Liver (tissue), 3 donors: ENCODE measurements around the gene INTS4.

ENCODE experiments used
- ATF3 ChIP-seq: IDR thresholded peaks from 2 replicates; pipeline ENCODE4 v1.6.1; 2016; ENCODE audit warnings: antibody characterized with exemption
- CTCF ChIP-seq: fragments of 150-350 bp; IDR thresholded peaks from 2 replicates; pipeline ENCODE4 v1.5.1; 2017; ENCODE audit warnings: improper control_type of control experiment, low read depth, low read length; ENCODE audit not compliant: missing input control
- EGR1 ChIP-seq, 2 donors: IDR thresholded peaks; 2 replicates each; pipeline ENCODE4 v1.6.1; 2016 to 2018; ENCODE audit warnings: antibody characterized with exemption in 2 of 2, low read depth in 2 of 2
- HNF4G ChIP-seq: IDR thresholded peaks from 2 replicates; pipeline ENCODE4 v1.6.1; 2016; ENCODE audit warnings: antibody characterized with exemption
- JUND ChIP-seq, 2 donors: IDR thresholded peaks; 2 replicates each; pipeline ENCODE4 v1.6.1; 2016; ENCODE audit warnings: antibody characterized with exemption in 2 of 2
- RAD21 ChIP-seq, 2 donors: IDR thresholded peaks; 2 replicates each; pipeline ENCODE4 v1.6.1; 2016; ENCODE audit warnings: antibody characterized with exemption in 2 of 2, mild to moderate bottlenecking in 2 of 2
- RXRA ChIP-seq, 2 donors: IDR thresholded peaks; 2 replicates each; pipeline ENCODE4 v1.6.1; 2017 to 2018; ENCODE audit warnings: antibody characterized with exemption in 2 of 2, mild to moderate bottlenecking in 1 of 2
- SP1 ChIP-seq: IDR thresholded peaks from 2 replicates; pipeline ENCODE4 v1.6.1; 2018; ENCODE audit warnings: antibody characterized with exemption, mild to moderate bottlenecking
- TAF1 ChIP-seq: conservative IDR thresholded peaks from 2 replicates; pipeline ENCODE4 v1.6.1; 2016; ENCODE audit warnings: antibody characterized with exemption, mild to moderate bottlenecking
- ZBTB33 ChIP-seq: IDR thresholded peaks from 2 replicates; pipeline ENCODE4 v1.6.1; 2016; ENCODE audit warnings: antibody characterized with exemption
- TF ChIP-seq, protein P1 (sequence below): IDR thresholded peaks from 2 replicates; pipeline ENCODE4 v1.6.1; 2016; ENCODE audit warnings: antibody characterized with exemption, mild to moderate bottlenecking
- TF ChIP-seq, protein P2 (sequence below): IDR thresholded peaks from 2 replicates; pipeline ENCODE4 v1.6.1; 2016; ENCODE audit warnings: antibody characterized with exemption
- donor health status: healthy.
- donor health status: healthy.

DNA sequence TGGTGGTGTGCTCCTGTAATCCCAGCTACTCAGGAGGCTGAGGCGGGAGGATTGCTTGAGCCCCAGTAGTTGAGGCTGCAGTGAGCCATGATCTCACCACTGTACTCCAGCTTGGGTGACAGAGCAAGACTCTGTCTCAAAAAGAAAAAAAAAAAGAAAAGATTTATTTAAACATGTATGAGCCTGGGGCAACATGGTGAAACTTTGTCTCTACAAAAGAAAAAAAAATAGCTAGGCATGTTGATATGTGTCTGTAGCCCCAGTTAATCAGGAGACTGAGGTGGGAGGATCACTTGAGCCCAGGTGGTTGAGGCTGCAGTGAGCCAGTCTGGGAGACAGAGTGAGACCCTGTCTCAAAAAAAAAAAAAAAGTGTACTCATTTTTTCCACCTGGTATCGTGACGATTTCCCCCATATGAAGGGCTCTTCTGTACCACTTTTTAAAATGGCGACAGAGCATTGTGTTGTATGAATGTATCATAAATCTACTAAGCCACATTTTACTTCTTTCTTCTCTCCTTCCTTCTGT is 45.0 kb upstream of the INTS4 start:
- TF ChIP-seq CTCF: no peak
- TF ChIP-seq SP1: no peak
- no peak for TF ChIP-seq TAF1
- TF ChIP-seq ATF3: no peak
- TF ChIP-seq RAD21 (IDR thresholded peaks at IDR 0.05): no peak
- TF ChIP-seq, protein P1, sequence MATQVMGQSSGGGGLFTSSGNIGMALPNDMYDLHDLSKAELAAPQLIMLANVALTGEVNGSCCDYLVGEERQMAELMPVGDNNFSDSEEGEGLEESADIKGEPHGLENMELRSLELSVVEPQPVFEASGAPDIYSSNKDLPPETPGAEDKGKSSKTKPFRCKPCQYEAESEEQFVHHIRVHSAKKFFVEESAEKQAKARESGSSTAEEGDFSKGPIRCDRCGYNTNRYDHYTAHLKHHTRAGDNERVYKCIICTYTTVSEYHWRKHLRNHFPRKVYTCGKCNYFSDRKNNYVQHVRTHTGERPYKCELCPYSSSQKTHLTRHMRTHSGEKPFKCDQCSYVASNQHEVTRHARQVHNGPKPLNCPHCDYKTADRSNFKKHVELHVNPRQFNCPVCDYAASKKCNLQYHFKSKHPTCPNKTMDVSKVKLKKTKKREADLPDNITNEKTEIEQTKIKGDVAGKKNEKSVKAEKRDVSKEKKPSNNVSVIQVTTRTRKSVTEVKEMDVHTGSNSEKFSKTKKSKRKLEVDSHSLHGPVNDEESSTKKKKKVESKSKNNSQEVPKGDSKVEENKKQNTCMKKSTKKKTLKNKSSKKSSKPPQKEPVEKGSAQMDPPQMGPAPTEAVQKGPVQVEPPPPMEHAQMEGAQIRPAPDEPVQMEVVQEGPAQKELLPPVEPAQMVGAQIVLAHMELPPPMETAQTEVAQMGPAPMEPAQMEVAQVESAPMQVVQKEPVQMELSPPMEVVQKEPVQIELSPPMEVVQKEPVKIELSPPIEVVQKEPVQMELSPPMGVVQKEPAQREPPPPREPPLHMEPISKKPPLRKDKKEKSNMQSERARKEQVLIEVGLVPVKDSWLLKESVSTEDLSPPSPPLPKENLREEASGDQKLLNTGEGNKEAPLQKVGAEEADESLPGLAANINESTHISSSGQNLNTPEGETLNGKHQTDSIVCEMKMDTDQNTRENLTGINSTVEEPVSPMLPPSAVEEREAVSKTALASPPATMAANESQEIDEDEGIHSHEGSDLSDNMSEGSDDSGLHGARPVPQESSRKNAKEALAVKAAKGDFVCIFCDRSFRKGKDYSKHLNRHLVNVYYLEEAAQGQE: no peak
- TF ChIP-seq, protein P2, sequence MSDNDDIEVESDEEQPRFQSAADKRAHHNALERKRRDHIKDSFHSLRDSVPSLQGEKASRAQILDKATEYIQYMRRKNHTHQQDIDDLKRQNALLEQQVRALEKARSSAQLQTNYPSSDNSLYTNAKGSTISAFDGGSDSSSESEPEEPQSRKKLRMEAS: no peak
- TF ChIP-seq RXRA (IDR thresholded peaks at IDR 0.05): no peak
- no peak for TF ChIP-seq EGR1 (IDR thresholded peaks at IDR 0.05; ENCODE audit: low read depth in 2 of 2)
- TF ChIP-seq JUND (IDR thresholded peaks at IDR 0.05): no peak
- no peak for TF ChIP-seq HNF4G
- no peak for TF ChIP-seq ZBTB33
